Measurements from ENCODE around the gene MKI67.

MKI67 gene

GRCh38 chr10:128087884-128088709 lies 38.1 kb downstream of the MKI67 start:
- no peak overlapping the region for H3K4me3 ChIP-seq (ENCODE audit: low read depth, low read length)
- DNase-seq (ENCODE audit: low read depth): no peak
- TF ChIP-seq CTCF (IDR thresholded peaks at IDR 0.05; ENCODE audit: low read depth, low read length, missing control alignments): peak; percentile 12

- no peak for DNase-seq (ENCODE audit: low read depth)
- no peak for TF ChIP-seq CTCF (IDR thresholded peaks at IDR 0.05; ENCODE audit: low read depth, low read length, missing control alignments)
- H3K4me3 ChIP-seq (ENCODE audit: low read depth, low read length): no peak overlapping the region
Observed at GRCh38 chr10:128087146-128087883, 38.9 kb downstream of the MKI67 start.

GRCh38 chr10:128086003-128086863 lies 40.0 kb downstream of the MKI67 start:
- no peak for TF ChIP-seq CTCF (IDR thresholded peaks at IDR 0.05; ENCODE audit: low read depth, low read length, missing control alignments)
- H3K4me3 ChIP-seq (ENCODE audit: low read depth, low read length): no peak overlapping the region
- DNase-seq (ENCODE audit: low read depth): no peak

- DNase-seq (ENCODE audit: low read depth): no peak
- no peak overlapping the region for H3K4me3 ChIP-seq (ENCODE audit: low read depth, low read length)
Observed at GRCh38 chr10:128084991-128085390, 41.2 kb downstream of the MKI67 start.

GRCh38 chr10:128084364-128084763 lies 41.9 kb downstream of the MKI67 start:
- TF ChIP-seq CTCF (IDR thresholded peaks at IDR 0.05; ENCODE audit: low read depth, low read length, missing control alignments): no peak
- H3K4me3 ChIP-seq (ENCODE audit: low read depth, low read length): no peak overlapping the region
- no peak for DNase-seq (ENCODE audit: low read depth)

More at GRCh38 chr10:128084991-128085390, 41.2 kb downstream of the MKI67 start:
- TF ChIP-seq CTCF (IDR thresholded peaks at IDR 0.05; ENCODE audit: low read depth, low read length, missing control alignments): no peak

GRCh38 chr10:128083191-128083895 lies 42.9 kb downstream of the MKI67 start:
- H3K4me3 ChIP-seq (ENCODE audit: low read depth, low read length): no peak overlapping the region
- TF ChIP-seq CTCF (IDR thresholded peaks at IDR 0.05; ENCODE audit: low read depth, low read length, missing control alignments): no peak
- no peak for DNase-seq (ENCODE audit: low read depth)

Data from GM12864 (cell line).